K562 (cell line): ENCODE results near the gene PCDHGC4. TPM values are rescaled to one million over a fixed set of nuclear protein-coding genes. Genes with fewer than 3 reads are reported as not detected.

ENCODE experiments used
- ARID1B ChIP-seq: fragments of 450-650 bp; IDR thresholded peaks from 2 replicates; pipeline ENCODE4 v1.6.1; 2016; ENCODE audit warnings: antibody characterized with exemption, mild to moderate bottlenecking, inconsistent platforms
- BRF1 ChIP-seq: IDR thresholded peaks from 3 replicates; pipeline ENCODE4 v1.6.1; 2011; ENCODE audit warnings: borderline replicate concordance, mild to moderate bottlenecking; ENCODE audit not compliant: insufficient read length; ENCODE audit errors: extremely low read depth
- EP300 ChIP-seq: IDR thresholded peaks from 2 replicates; pipeline ENCODE4 v1.6.1; 2012; ENCODE audit warnings: low read length, improper control_type of control experiment
- ETV1 ChIP-seq: fragments of 450-650 bp; conservative IDR thresholded peaks from 2 replicates; pipeline ENCODE4 v1.6.1; 2016; ENCODE audit warnings: missing genetic modification characterization, control low read depth, low read depth, missing compliant biosample characterization
- FOXJ2 ChIP-seq: fragments of 200-800 bp; sonication (Bioruptor generic); IDR thresholded peaks from 2 replicates; pipeline ENCODE4 v1.6.1; 2016; ENCODE audit warnings: missing genetic modification characterization, missing compliant biosample characterization
- HDGF ChIP-seq: fragments of 450-650 bp; IDR thresholded peaks from 2 replicates; pipeline ENCODE4 v1.6.1; 2016
- HOXB6 ChIP-seq: fragments of 250-450 bp; sonication (Bioruptor Pico); IDR thresholded peaks from 2 replicates; pipeline ENCODE4 v1.5.1; 2022; ENCODE audit warnings: mild to moderate bottlenecking, borderline replicate concordance
- JUND ChIP-seq, 2 experiments: IDR thresholded peaks; 2 replicates in 1 of 2; 3 replicates in 1 of 2; pipeline ENCODE4 v1.6.1; 2011; ENCODE audit warnings: borderline replicate concordance in 2 of 2, low read depth in 2 of 2, low read length in 2 of 2, improper control_type of control experiment in 1 of 2, missing biosample characterization in 1 of 2, missing genetic modification characterization in 1 of 2, missing genetic modification reagents in 1 of 2
- KAT2B ChIP-seq: IDR thresholded peaks from one replicate; pipeline ENCODE4 v1.6.1; 2012; ENCODE audit warnings: low read depth, mild to moderate bottlenecking, control low read depth, inconsistent platforms, low read length, moderate library complexity
- MAZ ChIP-seq, 2 experiments: fragments of 450-650 bp in 1 of 2; sonication (generic) in 1 of 2; formaldehyde crosslinking; IDR thresholded peaks in 1 of 2; conservative IDR thresholded peaks in 1 of 2; 2 replicates each; pipeline versions ENCODE4 v1.4.0 to v1.5.0; 2020; ENCODE audit warnings: mild to moderate bottlenecking in 1 of 2, missing genetic modification reagents in 1 of 2
- MCM2 ChIP-seq: fragments of 450-650 bp; IDR thresholded peaks from 2 replicates; pipeline ENCODE4 v1.6.1; 2017; ENCODE audit warnings: low read depth, mild to moderate bottlenecking
- POLR2A ChIP-seq: fragments of 450-650 bp; conservative IDR thresholded peaks from 2 replicates; pipeline ENCODE4 v1.6.1; 2016
- SMARCC2 ChIP-seq: fragments of 450-650 bp; IDR thresholded peaks from 2 replicates; pipeline ENCODE4 v1.6.1; 2017; ENCODE audit warnings: antibody characterized with exemption, moderate library complexity, mild to moderate bottlenecking, low read depth
- TAL1 ChIP-seq: fragments of 450-650 bp; IDR thresholded peaks from 2 replicates; pipeline ENCODE4 v1.6.1; 2016; ENCODE audit warnings: mild to moderate bottlenecking
- ZNF551 ChIP-seq: fragments of 250-450 bp; sonication (Bioruptor Pico); IDR thresholded peaks from 2 replicates; pipeline ENCODE4 v1.5.0; 2021; ENCODE audit warnings: mild to moderate bottlenecking, moderate library complexity
- polyA plus RNA-seq, 8 experiments: library from polyadenylated mRNA; depleted of rRNA in 4 of 8; stranded (reverse) in 5 of 8; unstranded in 3 of 8; fragments of >200 nt; fragmentation: Nextera tagmentation in 2 of 8; fragmentation: Illumina TruSeq in 1 of 8; extraction: Ambion mirVana in 2 of 8; extraction: Trizol in 1 of 8; gene quantifications; 2 replicates each; pipeline versions ENCODE4 v1.2.1 to v1.2.3, GENCODE V29; 2011 to 2014; ENCODE audit warnings: inconsistent platforms in 1 of 8, missing spikeins in 1 of 8
- total RNA-seq, 7 experiments: library from RNA; depleted of rRNA in 6 of 7; stranded (reverse); fragments of >200 nt in 6 of 7; fragmentation: Illumina TruSeq in 2 of 7; extraction: Trizol in 2 of 7; gene quantifications; 2 replicates each; pipeline versions ENCODE4 v1.2.1 to v1.2.3, GENCODE V29; 2011 to 2021; ENCODE audit warnings: low replicate concordance in 1 of 7
- TF ChIP-seq, protein P1 (sequence below): fragments of 450-650 bp; IDR thresholded peaks from 2 replicates; pipeline ENCODE4 v1.7.1; 2018; ENCODE audit warnings: mild to moderate bottlenecking, low read depth; ENCODE audit not compliant: partially characterized antibody
- TF ChIP-seq, protein P2 (sequence below): fragments of 450-650 bp; conservative IDR thresholded peaks from 2 replicates; pipeline ENCODE4 v1.6.1; 2016; ENCODE audit warnings: missing genetic modification characterization, low read depth, mild to moderate bottlenecking, control low read depth, missing compliant biosample characterization
- TF ChIP-seq, protein P3 (sequence below): fragments of 250-450 bp; sonication (Bioruptor Pico); IDR thresholded peaks from 2 replicates; pipeline ENCODE4 v1.4.0; 2020
- TF ChIP-seq, protein P4 (sequence below): fragments of 250-450 bp; sonication (Bioruptor Pico); IDR thresholded peaks from 2 replicates; pipeline ENCODE4 v1.6.1; 2021; ENCODE audit warnings: mild to moderate bottlenecking
- TF ChIP-seq, protein P5 (sequence below): fragments of 450-650 bp; IDR thresholded peaks from 2 replicates; pipeline ENCODE4 v1.6.1; 2016; ENCODE audit warnings: missing biosample characterization, missing genetic modification characterization

PCDHGC4 gene
- total and polyA plus RNA-seq, 9 of the 15 experiments (the other 6 are each of a cell fraction or from before 2014, with no cell fraction given), result 0.05 TPM; not detected in 8

DNA sequence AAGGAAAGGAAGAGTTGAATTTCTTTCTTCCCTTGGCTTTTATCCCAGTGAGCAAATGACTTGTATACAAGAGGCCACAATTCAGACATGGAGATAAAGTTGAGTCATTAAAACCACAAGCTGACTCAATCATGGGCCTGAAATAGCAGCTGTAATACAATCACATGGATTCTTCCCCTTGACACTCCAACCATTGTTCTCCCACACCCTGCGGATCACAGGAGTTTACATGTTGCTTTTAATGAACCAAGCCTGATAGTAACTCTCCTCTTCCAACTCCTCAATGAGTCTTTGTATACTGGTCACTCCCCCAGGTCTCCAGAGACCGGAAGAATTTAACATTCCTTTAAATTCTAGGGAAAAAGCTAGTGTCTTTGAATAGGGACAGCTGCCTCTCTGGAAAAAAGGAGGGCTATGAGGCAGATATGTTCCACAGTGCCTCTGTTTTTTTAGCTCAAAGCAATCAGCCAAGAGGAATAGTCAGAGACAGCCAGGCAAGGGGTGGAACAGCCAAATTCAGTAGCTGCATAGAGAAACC is 36.5 kb downstream of the PCDHGC4 start (continued):
- TF ChIP-seq, protein P1, sequence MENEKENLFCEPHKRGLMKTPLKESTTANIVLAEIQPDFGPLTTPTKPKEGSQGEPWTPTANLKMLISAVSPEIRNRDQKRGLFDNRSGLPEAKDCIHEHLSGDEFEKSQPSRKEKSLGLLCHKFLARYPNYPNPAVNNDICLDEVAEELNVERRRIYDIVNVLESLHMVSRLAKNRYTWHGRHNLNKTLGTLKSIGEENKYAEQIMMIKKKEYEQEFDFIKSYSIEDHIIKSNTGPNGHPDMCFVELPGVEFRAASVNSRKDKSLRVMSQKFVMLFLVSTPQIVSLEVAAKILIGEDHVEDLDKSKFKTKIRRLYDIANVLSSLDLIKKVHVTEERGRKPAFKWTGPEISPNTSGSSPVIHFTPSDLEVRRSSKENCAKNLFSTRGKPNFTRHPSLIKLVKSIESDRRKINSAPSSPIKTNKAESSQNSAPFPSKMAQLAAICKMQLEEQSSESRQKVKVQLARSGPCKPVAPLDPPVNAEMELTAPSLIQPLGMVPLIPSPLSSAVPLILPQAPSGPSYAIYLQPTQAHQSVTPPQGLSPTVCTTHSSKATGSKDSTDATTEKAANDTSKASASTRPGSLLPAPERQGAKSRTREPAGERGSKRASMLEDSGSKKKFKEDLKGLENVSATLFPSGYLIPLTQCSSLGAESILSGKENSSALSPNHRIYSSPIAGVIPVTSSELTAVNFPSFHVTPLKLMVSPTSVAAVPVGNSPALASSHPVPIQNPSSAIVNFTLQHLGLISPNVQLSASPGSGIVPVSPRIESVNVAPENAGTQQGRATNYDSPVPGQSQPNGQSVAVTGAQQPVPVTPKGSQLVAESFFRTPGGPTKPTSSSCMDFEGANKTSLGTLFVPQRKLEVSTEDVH, result no peak
- TF ChIP-seq BRF1, result no peak
- no peak for TF ChIP-seq ETV1 (tag)
- peak; percentile 51; the same call in 1 of the 2 replicates for TF ChIP-seq EP300
- peak; percentile 84 for TF ChIP-seq ARID1B
- TF ChIP-seq, protein P2, sequence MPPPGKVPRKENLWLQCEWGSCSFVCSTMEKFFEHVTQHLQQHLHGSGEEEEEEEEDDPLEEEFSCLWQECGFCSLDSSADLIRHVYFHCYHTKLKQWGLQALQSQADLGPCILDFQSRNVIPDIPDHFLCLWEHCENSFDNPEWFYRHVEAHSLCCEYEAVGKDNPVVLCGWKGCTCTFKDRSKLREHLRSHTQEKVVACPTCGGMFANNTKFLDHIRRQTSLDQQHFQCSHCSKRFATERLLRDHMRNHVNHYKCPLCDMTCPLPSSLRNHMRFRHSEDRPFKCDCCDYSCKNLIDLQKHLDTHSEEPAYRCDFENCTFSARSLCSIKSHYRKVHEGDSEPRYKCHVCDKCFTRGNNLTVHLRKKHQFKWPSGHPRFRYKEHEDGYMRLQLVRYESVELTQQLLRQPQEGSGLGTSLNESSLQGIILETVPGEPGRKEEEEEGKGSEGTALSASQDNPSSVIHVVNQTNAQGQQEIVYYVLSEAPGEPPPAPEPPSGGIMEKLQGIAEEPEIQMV, result no peak
- TF ChIP-seq POLR2A, result no peak
- TF ChIP-seq ZNF551 (CRISPR knock-in tag), result no peak
- TF ChIP-seq HOXB6, result no peak
- TF ChIP-seq MCM2, result no peak
- TF ChIP-seq JUND (IDR thresholded peaks at IDR 0.05; ENCODE audit: borderline replicate concordance, low read depth, low read length), result peak; percentile 93
- peak; percentile 94; the same call in 2 of the 3 replicates for TF ChIP-seq JUND (tag; IDR thresholded peaks at IDR 0.05; ENCODE audit: borderline replicate concordance, low read depth, low read length)
- TF ChIP-seq, protein P3, sequence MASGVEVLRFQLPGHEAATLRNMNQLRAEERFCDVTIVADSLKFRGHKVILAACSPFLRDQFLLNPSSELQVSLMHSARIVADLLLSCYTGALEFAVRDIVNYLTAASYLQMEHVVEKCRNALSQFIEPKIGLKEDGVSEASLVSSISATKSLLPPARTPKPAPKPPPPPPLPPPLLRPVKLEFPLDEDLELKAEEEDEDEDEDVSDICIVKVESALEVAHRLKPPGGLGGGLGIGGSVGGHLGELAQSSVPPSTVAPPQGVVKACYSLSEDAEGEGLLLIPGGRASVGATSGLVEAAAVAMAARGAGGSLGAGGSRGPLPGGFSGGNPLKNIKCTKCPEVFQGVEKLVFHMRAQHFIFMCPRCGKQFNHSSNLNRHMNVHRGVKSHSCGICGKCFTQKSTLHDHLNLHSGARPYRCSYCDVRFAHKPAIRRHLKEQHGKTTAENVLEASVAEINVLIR, result no peak
- TF ChIP-seq HDGF, result no peak
- TF ChIP-seq KAT2B, result no peak
- no peak for TF ChIP-seq FOXJ2
- peak; percentile 66 for TF ChIP-seq SMARCC2
- no peak for TF ChIP-seq MAZ (CRISPR knock-in tag; conservative IDR thresholded peaks at IDR 0.05 in 1 of 2, IDR thresholded peaks at IDR 0.05 in 1 of 2)
- TF ChIP-seq, protein P4, sequence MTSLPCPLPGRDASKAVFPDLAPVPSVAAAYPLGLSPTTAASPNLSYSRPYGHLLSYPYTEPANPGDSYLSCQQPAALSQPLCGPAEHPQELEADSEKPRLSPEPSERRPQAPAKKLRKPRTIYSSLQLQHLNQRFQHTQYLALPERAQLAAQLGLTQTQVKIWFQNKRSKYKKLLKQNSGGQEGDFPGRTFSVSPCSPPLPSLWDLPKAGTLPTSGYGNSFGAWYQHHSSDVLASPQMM, result no peak
- no peak for TF ChIP-seq TAL1
- TF ChIP-seq, protein P5, sequence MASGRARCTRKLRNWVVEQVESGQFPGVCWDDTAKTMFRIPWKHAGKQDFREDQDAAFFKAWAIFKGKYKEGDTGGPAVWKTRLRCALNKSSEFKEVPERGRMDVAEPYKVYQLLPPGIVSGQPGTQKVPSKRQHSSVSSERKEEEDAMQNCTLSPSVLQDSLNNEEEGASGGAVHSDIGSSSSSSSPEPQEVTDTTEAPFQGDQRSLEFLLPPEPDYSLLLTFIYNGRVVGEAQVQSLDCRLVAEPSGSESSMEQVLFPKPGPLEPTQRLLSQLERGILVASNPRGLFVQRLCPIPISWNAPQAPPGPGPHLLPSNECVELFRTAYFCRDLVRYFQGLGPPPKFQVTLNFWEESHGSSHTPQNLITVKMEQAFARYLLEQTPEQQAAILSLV (tag), result no peak
